Activated CD8-positive, alpha-beta T cell treated with anti-CD3 and anti-CD28 coated beads, Interleukin-2, amount 10 ng/mL, durations not matched to agents 7 days and 5 days (primary cell): ENCODE measurements around the gene ZNF431. TPM values are rescaled to one million over a fixed set of nuclear protein-coding genes. Genes with fewer than 3 reads are reported as not detected.
"Not testable (repeated sequence)": the region's sequence is repeated elsewhere in the genome, so short reads cannot be mapped to it uniquely, and the experiment has no call there.

Experiments used
- ATAC-seq: fragments of 150-1000 bp; cut with Tn5 transposase; one replicate; pipeline ENCODE4 v1.10.0; 2021; ENCODE audit warnings: moderate library complexity
- CTCF ChIA-PET: fragments of 350-600 bp; sonication (Branson Sonifier 250); formaldehyde crosslinking; loops from one replicate; lab custom pipeline; 2021; ENCODE audit warnings: antibody characterized with exemption; lab: Charles Lee
- POLR2A ChIA-PET: fragments of 350-600 bp; sonication (Branson Sonifier 250); formaldehyde crosslinking; loops from one replicate; lab custom pipeline; 2021; ENCODE audit warnings: antibody characterized with exemption; lab: Charles Lee
- DNase-seq: peaks from one replicate; pipeline ENCODE4 v3.0.0-alpha.2; 2020
- H3K27ac Mint-ChIP-seq: one replicate; pipeline ENCODE4 v1.8.0; 2021; ENCODE audit warnings: mild to moderate bottlenecking, mixed read lengths
- H3K27me3 Mint-ChIP-seq: one replicate; pipeline ENCODE4 v1.8.0; 2021; ENCODE audit warnings: low read depth, mixed read lengths
- H3K36me3 Mint-ChIP-seq: one replicate; pipeline ENCODE4 v1.8.0; 2021; ENCODE audit warnings: low read depth, mixed read lengths
- H3K4me1 Mint-ChIP-seq: one replicate; pipeline ENCODE4 v1.8.0; 2021; ENCODE audit warnings: low read depth, mixed read lengths
- H3K4me3 Mint-ChIP-seq: one replicate; pipeline ENCODE4 v1.8.0; 2021; ENCODE audit warnings: mild to moderate bottlenecking, mixed read lengths
- H3K9me3 Mint-ChIP-seq: one replicate; pipeline ENCODE4 v1.8.0; 2022; ENCODE audit warnings: mixed read lengths; ENCODE audit not compliant: insufficient read depth
- total RNA-seq, 2 experiments: library from RNA; stranded (reverse); gene quantifications; one replicate each; pipeline ENCODE4 v1.2.3, GENCODE V29; 2021

Gene ZNF431
- total RNA-seq, 2 experiments from 2014 or later, result 22.6 to 23.9 TPM

- Mint-ChIP-seq H3K4me1 (no peaks in the 10 kb centered on the region), H3K4me3 (no peak overlapping the region), H3K36me3 (peaks cover 12% of the 10 kb centered on the region), H3K9me3 (peaks cover 8% of the 10 kb centered on the region), H3K27ac (no peak overlapping the region), H3K27me3 (no peaks in the 10 kb centered on the region)
- no peak for DNase-seq
- ChIA-PET POLR2A (no interaction called here), CTCF (no interaction called here)
- ATAC-seq, result no peak
Observed at GRCh38 chr19:21127898-21128297, 13.9 kb upstream of the ZNF431 start.

GRCh38 chr19:21128901-21129698 lies 12.7 kb upstream of the ZNF431 start:
- no peak overlapping the region for H3K4me3 Mint-ChIP-seq
- H3K27ac Mint-ChIP-seq, result no peak overlapping the region
- peaks cover 14% of the 10 kb centered on the region for H3K36me3 Mint-ChIP-seq
- H3K9me3 Mint-ChIP-seq, result peaks cover 19% of the 10 kb centered on the region
- no peaks in the 10 kb centered on the region for H3K27me3 Mint-ChIP-seq
- ChIA-PET CTCF (no interaction called here), POLR2A (no interaction called here)
- H3K4me1 Mint-ChIP-seq, result peaks cover 4% of the 10 kb centered on the region
- ATAC-seq (no peak), DNase-seq (no peak)

- DNase-seq (no peak), ATAC-seq (no peak)
- CTCF ChIA-PET, result no interaction called here
- Mint-ChIP-seq H3K27ac (no peak overlapping the region), H3K4me1 (peaks cover 12% of the 10 kb centered on the region), H3K36me3 (peaks cover 13% of the 10 kb centered on the region), H3K4me3 (no peak overlapping the region), H3K27me3 (no peaks in the 10 kb centered on the region), H3K9me3 (peaks cover 20% of the 10 kb centered on the region)
- POLR2A ChIA-PET, result interaction anchor here (0.7 kb wide), 1 partner anchor 483 kb away, joined by 3 read pairs; no protein-coding TSS in a partner anchor
Observed at GRCh38 chr19:21130097-21130775, 11.6 kb upstream of the ZNF431 start.

GRCh38 chr19:21133633-21134032 lies 8.2 kb upstream of the ZNF431 start:
- CTCF ChIA-PET, result interaction anchor here (1.3 kb wide), 1 partner anchor 8 kb away, joined by 3 read pairs; the partner anchor contains the start of gene ZNF431
- Mint-ChIP-seq H3K9me3 (peaks cover 17% of the 10 kb centered on the region), H3K36me3 (peaks cover 5% of the 10 kb centered on the region), H3K27me3 (no peaks in the 10 kb centered on the region), H3K4me3 (no peak overlapping the region), H3K4me1 (peaks cover 12% of the 10 kb centered on the region), H3K27ac (no peak overlapping the region)
- POLR2A ChIA-PET, result no interaction called here
- DNase-seq (no peak), ATAC-seq (no peak)

- Mint-ChIP-seq H3K27me3 (no peaks in the 10 kb centered on the region), H3K36me3 (peaks cover 5% of the 10 kb centered on the region), H3K4me1 (peaks cover 12% of the 10 kb centered on the region), H3K4me3 (no peak overlapping the region), H3K9me3 (peaks cover 13% of the 10 kb centered on the region), H3K27ac (no peak overlapping the region)
- no peak for DNase-seq
- ChIA-PET CTCF (no interaction called here), POLR2A (no interaction called here)
- no peak for ATAC-seq
Observed at GRCh38 chr19:21134934-21135366, 6.9 kb upstream of the ZNF431 start.

GRCh38 chr19:21135433-21135832 lies 6.4 kb upstream of the ZNF431 start:
- Mint-ChIP-seq H3K9me3 (peaks cover 12% of the 10 kb centered on the region), H3K4me3 (no peak overlapping the region), H3K27me3 (no peaks in the 10 kb centered on the region), H3K4me1 (peaks cover 12% of the 10 kb centered on the region), H3K36me3 (peaks cover 5% of the 10 kb centered on the region), H3K27ac (no peak overlapping the region)
- ATAC-seq (no peak), DNase-seq (no peak)
- CTCF ChIA-PET, result no interaction called here
- POLR2A ChIA-PET, result no interaction called here

- H3K36me3 Mint-ChIP-seq, result peaks cover 17% of the 10 kb centered on the region
- no peak for DNase-seq
- H3K4me3 Mint-ChIP-seq, result no peak overlapping the region
- no peak for ATAC-seq
- ChIA-PET POLR2A (no interaction called here), CTCF (no interaction called here)
- H3K4me1 Mint-ChIP-seq, result peaks cover 22% of the 10 kb centered on the region
- H3K27me3 Mint-ChIP-seq, result no peaks in the 10 kb centered on the region
- peaks cover 11% of the 10 kb centered on the region for H3K9me3 Mint-ChIP-seq
- no peak overlapping the region for H3K27ac Mint-ChIP-seq
Observed at GRCh38 chr19:21138130-21138529, 3.7 kb upstream of the ZNF431 start.

- POLR2A ChIA-PET, result interaction anchor here (0.6 to 2.7 kb wide), 7 partner anchors 120 to 912 kb away, joined by 3 to 17 read pairs (median 7); partner anchors contain the start of genes ZNF257, ZNF430, ZNF66 and ZNF708
- H3K4me3 Mint-ChIP-seq, H3K9me3 Mint-ChIP-seq, H3K27me3 Mint-ChIP-seq, ATAC-seq, DNase-seq: not testable (repeated sequence)
- CTCF ChIA-PET, result interaction anchor here (1.1 to 1.5 kb wide), 4 partner anchors 8 to 62 kb away, joined by 3 read pairs; no protein-coding TSS in a partner anchor
- peaks cover 42% of the 10 kb centered on the region for H3K36me3 Mint-ChIP-seq
- peaks cover 24% of the 10 kb centered on the region for H3K4me1 Mint-ChIP-seq
- H3K27ac Mint-ChIP-seq, result peak overlapping the region; percentile 57
Observed at GRCh38 chr19:21141006-21141405, 834 bp upstream of the ZNF431 start.

- ATAC-seq, result no peak
- ChIA-PET POLR2A (interaction anchor here (0.7 to 2.7 kb wide), 4 partner anchors 123 to 578 kb away, joined by 4 to 17 read pairs (median 4); partner anchors contain the start of genes ZNF430, ZNF737 and ZNF85), CTCF (no interaction called here)
- Mint-ChIP-seq H3K27ac (peak overlapping the region; percentile 61), H3K36me3 (peaks cover 65% of the 10 kb centered on the region), H3K27me3 (no peaks in the 10 kb centered on the region), H3K9me3 (peaks cover 11% of the 10 kb centered on the region), H3K4me3 (peak overlapping the region; percentile 60), H3K4me1 (peaks cover 24% of the 10 kb centered on the region)
- no peak for DNase-seq
Observed at GRCh38 chr19:21143428-21143827, 1.6 kb downstream of the ZNF431 start.

- Mint-ChIP-seq H3K27me3 (no peaks in the 10 kb centered on the region), H3K4me3 (no peak overlapping the region), H3K36me3 (peaks cover 69% of the 10 kb centered on the region), H3K4me1 (peaks cover 24% of the 10 kb centered on the region), H3K9me3 (peaks cover 15% of the 10 kb centered on the region), H3K27ac (no peak overlapping the region)
- ChIA-PET CTCF (no interaction called here), POLR2A (interaction anchor here (2.7 kb wide), 1 partner anchor 123 kb away, joined by 17 read pairs; the partner anchor contains the start of gene ZNF430)
- DNase-seq (no peak), ATAC-seq (no peak)
Observed at GRCh38 chr19:21143854-21144253, 2.0 kb downstream of the ZNF431 start.

- POLR2A ChIA-PET, result no interaction called here
- no peak for ATAC-seq
Observed at GRCh38 chr19:21147540-21147939, 5.7 kb downstream of the ZNF431 start.

More at GRCh38 chr19:21147540-21147939, 5.7 kb downstream of the ZNF431 start:
- Mint-ChIP-seq H3K9me3 (peaks cover 29% of the 10 kb centered on the region), H3K27ac (no peak overlapping the region), H3K27me3 (no peaks in the 10 kb centered on the region), H3K4me3 (no peak overlapping the region), H3K36me3 (peaks cover 96% of the 10 kb centered on the region), H3K4me1 (peaks cover 32% of the 10 kb centered on the region)
- DNase-seq, result no peak
- CTCF ChIA-PET, result no interaction called here
